Measurements from ENCODE around the gene BANF1. TPM values are rescaled to one million over a fixed set of nuclear protein-coding genes. Genes with fewer than 3 reads are reported as not detected.

BANF1 gene
- total and polyA plus RNA-seq, 10 of the 15 experiments (the other 5 are each of a cell fraction or from before 2014, with no cell fraction given) = 99.0 to 574 (median 297) TPM

GRCh38 chr11:65953471-65953870 is 48.8 kb upstream of the BANF1 start (continued):
- TF ChIP-seq REST (IDR thresholded peaks at IDR 0.05; ENCODE audit: low read depth, low read length) = no peak
- TF ChIP-seq ZNF217 (IDR thresholded peaks at IDR 0.05) = no peak
- no peak for TF ChIP-seq TAF1 (IDR thresholded peaks at IDR 0.05; ENCODE audit: borderline replicate concordance, low read depth, low read length)

- Histone ChIP-seq H3K9me3 (replicated peaks; ENCODE audit: control insufficient read depth, insufficient read depth, low read length) (no peaks in the 10 kb centered on the region), H2AFZ (ENCODE audit: control insufficient read depth, low read depth, low read length) (no peak overlapping the region), H3K36me3 (ENCODE audit: control insufficient read depth in 2 of 2, insufficient read depth in 2 of 2, low read length in 1 of 2) (no peaks in the 10 kb centered on the region), H3K9ac (ENCODE audit: control insufficient read depth, insufficient read depth, low read length) (no peak overlapping the region), H3K27me3 (replicated peaks in 1 of 2; ENCODE audit: control insufficient read depth in 2 of 2, insufficient read depth in 2 of 2, low read length in 1 of 2) (no peaks in the 10 kb centered on the region), H4K20me1 (ENCODE audit: control insufficient read depth, insufficient read depth) (no peaks in the 10 kb centered on the region), H3K4me3 (no peak overlapping the region), H3K79me2 (ENCODE audit: control insufficient read depth, insufficient read depth, low read length) (no peaks in the 10 kb centered on the region), H3K4me1 (ENCODE audit: control insufficient read depth, insufficient read depth, low read length) (peaks cover 14% of the 10 kb centered on the region), H3K4me2 (ENCODE audit: control insufficient read depth, insufficient read depth) (no peak overlapping the region), H3K27ac (ENCODE audit: control insufficient read depth, insufficient read depth) (no peak overlapping the region)
- in situ Hi-C loops (cut with MboI) (no loop called here), intact Hi-C loops (cut with micrococcal nuclease; ENCODE audit: unreplicated experiment) (no loop called here)
- ChIA-PET POLR2A (interaction anchor here (0.6 to 0.7 kb wide), 2 partner anchors 21 kb away, joined by 3 read pairs; no protein-coding TSS in a partner anchor), CTCF (interaction anchor here (0.8 kb wide), 1 partner anchor 109 kb away, joined by 3 read pairs; no protein-coding TSS in a partner anchor), SMC1A (ENCODE audit: uncharacterized antibody, unreplicated experiment) (interaction anchor here (1.1 kb wide), 1 partner anchor 9 kb away, joined by 3 read pairs; no protein-coding TSS in a partner anchor), RAD21 (ENCODE audit: unreplicated experiment) (interaction anchor here (0.6 to 1.1 kb wide), 2 partner anchors 27 to 53 kb away, joined by 4 read pairs; no protein-coding TSS in a partner anchor)
- BruUV-seq (replicated peaks) = no TSS peak
- DNase-seq (ENCODE audit: low read depth, low spot score) (no peak), ATAC-seq (no peak), FAIRE-seq (no peak)
- WGBS (ENCODE audit: insufficient coverage, insufficient replicate concordance, low lambda C conversion rate, missing lambda C conversion rate) = 71% methylated on average over 8 of the region's 8 CpGs
- TF ChIP-seq KDM1A (IDR thresholded peaks at IDR 0.05; ENCODE audit: borderline replicate concordance) (no peak), SMC3 (IDR thresholded peaks at IDR 0.05; ENCODE audit: borderline replicate concordance, low read length) (no peak), ELK1 (IDR thresholded peaks at IDR 0.05; ENCODE audit: low read depth, low read length) (no peak), IRF4 (IDR thresholded peaks at IDR 0.05; ENCODE audit: low read depth, low read length) (no peak), SIN3A (IDR thresholded peaks at IDR 0.05; ENCODE audit: low read depth, low read length) (no peak), ATF3 (IDR thresholded peaks at IDR 0.05; ENCODE audit: borderline replicate concordance, extremely low read depth, low read depth, low read length) (no peak), CREB1 (IDR thresholded peaks at IDR 0.05; ENCODE audit: low read depth) (no peak), FOS (IDR thresholded peaks at IDR 0.05; ENCODE audit: borderline replicate concordance, extremely low read depth, insufficient read length) (no peak), RB1 (IDR thresholded peaks at IDR 0.05; ENCODE audit: borderline replicate concordance) (no peak), PML (IDR thresholded peaks at IDR 0.05; ENCODE audit: low read length) (no peak), CBX5 (IDR thresholded peaks at IDR 0.05; ENCODE audit: low read depth) (no peak), TCF3 (IDR thresholded peaks at IDR 0.05; ENCODE audit: borderline replicate concordance, insufficient read depth, low read depth, low read length) (no peak), TARDBP (IDR thresholded peaks at IDR 0.05; ENCODE audit: borderline replicate concordance) (no peak), ZBED1 (IDR thresholded peaks at IDR 0.05; ENCODE audit: borderline replicate concordance) (no peak), TAF1 (IDR thresholded peaks at IDR 0.05; ENCODE audit: borderline replicate concordance, low read depth, low read length) (no peak), SUPT20H (IDR thresholded peaks at IDR 0.05; ENCODE audit: borderline replicate concordance, control insufficient read depth, low read depth, low read length) (no peak), EED (IDR thresholded peaks at IDR 0.05; ENCODE audit: low read depth) (no peak), JUND (IDR thresholded peaks at IDR 0.05; ENCODE audit: low read depth, low read length) (no peak)
These were observed 47.5 kb upstream of the BANF1 start for GRCh38 chr11:65954771-65955170.
